Activated T-helper 1 cell treated with anti-CD3 and anti-CD28 coated beads, Interleukin-12 subunit alpha, Interleukin-12 subunit beta, Interleukin-2, Interleukin-4 antibody, amounts not matched to agents 30 ng/mL and 10 ng/mL and 1 ng/mL, durations not matched to agents 14 hours and 24 hours and 36 hours (primary cell): ENCODE results near the gene RGPD5. TPM values are rescaled to one million over a fixed set of nuclear protein-coding genes. Genes with fewer than 3 reads are reported as not detected.
"Not testable (repeated sequence)": the region's sequence is repeated elsewhere in the genome, so short reads cannot be mapped to it uniquely, and the experiment has no call there.

Source experiments
- DNase-seq: peaks from one replicate; pipeline ENCODE4 v3.0.0; 2021; ENCODE audit warnings: low spot score
- H3K27ac Mint-ChIP-seq: one replicate; pipeline ENCODE4 v1.8.0; 2021; ENCODE audit warnings: mild to moderate bottlenecking, mixed read lengths
- H3K27me3 Mint-ChIP-seq: one replicate; pipeline ENCODE4 v1.8.0; 2022; ENCODE audit warnings: mild to moderate bottlenecking, moderate library complexity, mixed read lengths; ENCODE audit not compliant: insufficient read depth
- H3K36me3 Mint-ChIP-seq: one replicate; pipeline ENCODE4 v1.8.0; 2021; ENCODE audit warnings: low read depth, mixed read lengths
- H3K4me1 Mint-ChIP-seq: one replicate; pipeline ENCODE4 v1.8.0; 2021; ENCODE audit warnings: low read depth, mixed read lengths
- H3K4me3 Mint-ChIP-seq: one replicate; pipeline ENCODE4 v1.8.0; 2021; ENCODE audit warnings: mild to moderate bottlenecking, moderate library complexity, mixed read lengths
- H3K9me3 Mint-ChIP-seq: one replicate; pipeline ENCODE4 v1.8.0; 2021; ENCODE audit warnings: mixed read lengths
- intact Hi-C: fragments of 100-400 bp; cut with micrococcal nuclease; formaldehyde crosslinking; loops from one replicate; pipeline ENCODE4 v1.15.1; 2024
- total RNA-seq: library from RNA; stranded (reverse); gene quantifications from 2 replicates; pipeline ENCODE4 v1.2.3, GENCODE V29; 2022

RGPD5 gene
- total RNA-seq, 1 donor from 2014 or later, result 30.2 TPM

GRCh38 chr2:109791530-109792279 is 2.4 kb upstream of the RGPD5 start:
- H3K27me3 Mint-ChIP-seq, DNase-seq, H3K4me1 Mint-ChIP-seq, H3K27ac Mint-ChIP-seq, intact Hi-C loops, H3K36me3 Mint-ChIP-seq, H3K9me3 Mint-ChIP-seq, H3K4me3 Mint-ChIP-seq: not testable (repeated sequence)

DNA sequence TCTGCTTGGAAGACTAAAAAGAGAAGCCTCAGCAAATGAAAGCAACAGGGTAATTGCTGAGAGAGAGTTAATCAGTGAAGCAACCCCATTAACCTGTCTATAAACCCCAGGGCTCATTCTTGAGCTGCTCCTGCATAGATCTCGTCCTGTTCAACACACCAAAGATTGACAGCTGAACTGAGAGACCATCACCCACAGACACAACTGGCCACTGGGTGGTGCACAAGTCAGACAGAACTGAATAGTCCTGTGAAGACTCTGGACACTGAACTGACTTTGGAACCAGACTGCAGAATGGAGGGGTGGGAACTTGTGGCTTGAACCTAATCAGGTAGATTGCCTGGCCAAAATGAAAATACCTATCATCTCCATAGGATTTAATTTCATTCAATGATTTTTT is 1.4 kb upstream of the RGPD5 start:
- H3K36me3 Mint-ChIP-seq, H3K9me3 Mint-ChIP-seq, H3K4me3 Mint-ChIP-seq, intact Hi-C loops, H3K27ac Mint-ChIP-seq, H3K4me1 Mint-ChIP-seq, DNase-seq, H3K27me3 Mint-ChIP-seq: not testable (repeated sequence)

DNA sequence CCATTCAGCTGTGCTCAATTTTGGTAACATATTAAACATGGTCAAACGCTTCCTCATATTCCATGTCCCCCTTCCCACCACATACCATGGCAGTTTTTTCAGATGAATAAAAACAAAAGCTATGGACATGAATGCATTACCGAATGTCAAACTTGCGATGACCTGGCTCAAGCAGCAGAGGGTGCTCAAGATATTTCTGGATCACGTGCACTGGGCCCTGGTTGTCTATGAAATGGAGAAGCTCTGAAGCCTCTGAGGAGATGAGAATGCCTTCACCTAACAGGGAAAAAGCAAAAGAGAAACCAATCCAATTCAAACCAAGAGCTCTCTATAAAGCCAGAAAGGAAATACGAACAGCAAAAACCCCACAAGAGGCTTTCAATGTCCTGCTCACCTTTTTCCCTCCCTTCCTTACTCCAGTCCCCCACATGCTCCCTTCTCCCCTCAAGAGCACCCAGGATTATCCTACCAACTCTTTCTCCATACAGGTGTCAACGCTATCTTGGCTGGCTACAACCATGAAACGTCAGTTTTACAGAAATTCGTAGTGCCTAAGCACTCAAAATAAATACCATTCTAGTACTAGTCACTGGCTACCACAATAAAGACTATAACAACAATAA is 77.1 kb downstream of the RGPD5 start:
- H3K9me3 Mint-ChIP-seq, H3K27me3 Mint-ChIP-seq, DNase-seq, intact Hi-C loops, H3K36me3 Mint-ChIP-seq, H3K4me3 Mint-ChIP-seq, H3K27ac Mint-ChIP-seq, H3K4me1 Mint-ChIP-seq: not testable (repeated sequence)

DNA sequence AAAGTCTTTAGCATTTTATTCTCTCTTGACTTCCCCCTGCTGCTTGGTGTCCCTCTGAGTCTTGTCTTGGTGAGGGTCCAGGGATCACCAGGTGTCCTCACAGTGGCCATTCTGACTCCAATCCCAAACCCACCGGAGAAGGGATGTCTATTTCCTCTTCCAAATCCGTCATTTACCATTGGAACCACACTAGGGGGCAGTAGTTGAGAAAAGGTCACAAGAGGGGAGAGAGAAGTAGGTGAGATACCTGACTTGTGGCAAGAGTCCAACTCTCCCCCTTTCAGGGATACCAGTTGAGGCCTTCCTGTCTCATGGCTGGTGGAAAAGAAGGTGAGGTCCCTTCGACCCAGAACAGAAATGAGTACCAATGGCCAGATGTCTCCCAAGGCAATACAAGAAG is 82.5 kb downstream of the RGPD5 start:
- intact Hi-C loops, H3K4me3 Mint-ChIP-seq, H3K27ac Mint-ChIP-seq, H3K36me3 Mint-ChIP-seq, H3K4me1 Mint-ChIP-seq, H3K27me3 Mint-ChIP-seq, H3K9me3 Mint-ChIP-seq, DNase-seq: not testable (repeated sequence)

DNA sequence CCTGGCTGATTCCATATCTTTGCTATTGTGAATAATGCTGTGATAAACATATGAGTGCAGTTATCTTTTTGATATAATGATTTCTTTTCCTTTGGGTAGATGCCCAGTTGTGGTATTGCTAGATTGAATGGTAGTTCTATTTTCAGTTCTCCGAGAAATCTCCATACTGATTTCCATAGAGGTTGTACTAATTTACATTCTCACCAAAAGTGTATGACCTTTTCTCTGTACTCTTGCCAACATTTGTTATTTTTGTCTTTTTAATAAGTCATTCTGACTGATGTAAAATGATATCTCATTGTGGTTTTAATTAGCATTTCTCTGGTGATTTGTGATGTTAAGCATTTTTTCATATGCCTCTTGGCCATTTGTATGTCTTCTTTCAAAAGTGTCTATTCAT is 88.0 kb downstream of the RGPD5 start:
- H3K27me3 Mint-ChIP-seq, H3K9me3 Mint-ChIP-seq, H3K36me3 Mint-ChIP-seq, H3K4me1 Mint-ChIP-seq, intact Hi-C loops, H3K4me3 Mint-ChIP-seq, DNase-seq, H3K27ac Mint-ChIP-seq: not testable (repeated sequence)

DNA sequence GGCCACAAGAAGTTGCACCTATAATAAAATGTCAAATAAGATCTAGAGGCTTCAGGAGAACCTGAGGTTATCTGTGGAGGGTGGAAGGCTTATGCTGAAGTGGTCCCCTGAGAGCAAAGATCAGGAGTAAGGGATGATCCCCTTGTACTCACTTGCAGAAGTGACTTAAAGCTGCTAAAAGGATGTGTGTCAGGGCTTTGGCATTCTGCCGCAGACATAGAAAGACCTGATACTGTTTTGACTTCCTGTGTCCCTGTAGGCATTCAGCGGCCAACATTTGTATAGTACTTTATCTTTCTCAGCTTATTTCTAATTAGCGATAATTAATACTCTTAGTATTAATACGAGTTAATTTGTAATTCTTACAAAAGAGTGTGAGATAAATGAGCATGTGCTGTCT is 94.3 kb downstream of the RGPD5 start:
- H3K4me3 Mint-ChIP-seq, H3K27ac Mint-ChIP-seq, H3K36me3 Mint-ChIP-seq, H3K4me1 Mint-ChIP-seq, DNase-seq, H3K27me3 Mint-ChIP-seq, intact Hi-C loops, H3K9me3 Mint-ChIP-seq: not testable (repeated sequence)

DNA sequence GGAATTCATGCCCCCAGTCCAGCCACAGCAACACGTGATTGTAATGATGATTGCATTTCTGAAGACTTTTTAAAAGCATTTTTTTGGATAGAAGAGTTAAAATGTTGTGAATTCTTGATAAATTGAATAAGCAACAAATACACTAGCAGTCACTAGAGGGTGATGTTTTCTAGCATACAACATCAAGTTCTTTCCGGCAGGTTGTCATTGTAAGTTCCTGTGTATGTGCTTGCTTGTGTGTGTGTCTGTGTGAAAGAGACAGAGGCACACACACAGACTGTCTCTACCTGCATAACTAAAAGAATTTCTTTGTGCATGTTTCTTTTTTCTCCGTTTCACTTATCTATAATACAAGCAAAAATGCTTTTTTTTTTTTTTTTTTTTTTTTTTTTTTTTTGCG is 95.8 kb downstream of the RGPD5 start:
- H3K4me3 Mint-ChIP-seq, H3K27me3 Mint-ChIP-seq, intact Hi-C loops, H3K27ac Mint-ChIP-seq, H3K4me1 Mint-ChIP-seq, H3K36me3 Mint-ChIP-seq, DNase-seq, H3K9me3 Mint-ChIP-seq: not testable (repeated sequence)

DNA sequence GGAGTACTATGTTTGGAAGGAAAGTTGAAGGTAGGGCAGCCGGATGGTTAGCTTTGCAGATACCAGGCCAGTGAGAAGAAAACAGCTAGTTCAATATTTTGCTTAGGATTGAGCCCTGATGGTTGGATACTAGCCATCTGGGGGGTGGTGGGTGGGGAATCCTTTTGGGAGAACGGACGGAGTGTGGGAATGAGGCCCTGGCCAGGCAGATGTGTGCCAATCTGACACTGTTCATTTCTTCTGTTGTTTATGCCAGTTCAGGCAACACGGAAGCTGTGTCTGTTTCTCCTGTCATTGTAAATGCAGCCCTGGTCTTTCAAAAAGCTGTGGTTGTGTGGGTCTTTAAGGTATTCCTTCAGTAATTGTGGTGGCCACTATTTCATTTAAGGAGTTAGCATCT is 96.9 kb downstream of the RGPD5 start:
- DNase-seq, H3K27ac Mint-ChIP-seq, H3K4me1 Mint-ChIP-seq, intact Hi-C loops, H3K4me3 Mint-ChIP-seq, H3K36me3 Mint-ChIP-seq, H3K27me3 Mint-ChIP-seq, H3K9me3 Mint-ChIP-seq: not testable (repeated sequence)

DNA sequence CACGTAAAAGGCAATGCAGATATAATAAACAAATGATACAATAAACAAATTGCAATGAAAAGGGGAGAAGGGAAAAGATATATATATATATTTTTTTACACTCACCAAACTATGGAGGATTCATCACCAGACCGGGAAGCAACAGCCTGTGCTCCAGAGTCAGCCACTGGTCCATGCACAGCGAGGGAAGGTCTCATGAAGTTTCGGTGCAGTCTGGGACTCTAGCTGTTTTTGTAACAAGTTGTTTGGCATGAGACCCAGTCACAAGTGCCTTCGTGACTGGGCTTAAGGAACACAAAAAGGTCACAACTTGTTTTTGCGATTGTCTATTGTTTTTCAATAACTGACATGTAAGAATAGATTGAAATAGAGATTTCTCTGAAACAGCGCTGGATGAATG is 99.6 kb downstream of the RGPD5 start:
- not testable (repeated sequence) for H3K4me3 Mint-ChIP-seq, DNase-seq

DNA sequence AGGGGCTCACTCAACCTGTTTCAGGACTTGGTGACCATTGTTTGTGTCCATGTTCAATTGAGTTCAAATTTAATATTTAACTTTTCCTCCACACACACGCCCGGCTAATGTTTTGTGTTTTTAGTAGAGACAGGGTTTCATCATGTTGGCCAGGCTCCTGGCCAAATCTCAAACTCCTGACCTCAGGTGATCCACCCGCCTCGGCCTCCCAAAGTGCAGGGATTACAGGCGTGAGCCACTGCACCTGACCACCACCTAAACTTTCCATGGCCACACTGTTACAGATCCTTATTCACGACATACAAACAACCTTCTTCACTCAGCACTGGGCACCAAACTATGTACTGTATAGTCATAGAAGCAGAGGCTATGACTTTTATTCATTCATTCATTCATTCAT is 100.0 kb downstream of the RGPD5 start:
- H3K36me3 Mint-ChIP-seq, intact Hi-C loops, H3K4me3 Mint-ChIP-seq, H3K9me3 Mint-ChIP-seq, DNase-seq, H3K27ac Mint-ChIP-seq, H3K4me1 Mint-ChIP-seq, H3K27me3 Mint-ChIP-seq: not testable (repeated sequence)

More for the DNA sequence above, 99.6 kb downstream of the RGPD5 start:
- H3K4me1 Mint-ChIP-seq, intact Hi-C loops, H3K36me3 Mint-ChIP-seq, H3K27ac Mint-ChIP-seq, H3K27me3 Mint-ChIP-seq, H3K9me3 Mint-ChIP-seq: not testable (repeated sequence)

DNA sequence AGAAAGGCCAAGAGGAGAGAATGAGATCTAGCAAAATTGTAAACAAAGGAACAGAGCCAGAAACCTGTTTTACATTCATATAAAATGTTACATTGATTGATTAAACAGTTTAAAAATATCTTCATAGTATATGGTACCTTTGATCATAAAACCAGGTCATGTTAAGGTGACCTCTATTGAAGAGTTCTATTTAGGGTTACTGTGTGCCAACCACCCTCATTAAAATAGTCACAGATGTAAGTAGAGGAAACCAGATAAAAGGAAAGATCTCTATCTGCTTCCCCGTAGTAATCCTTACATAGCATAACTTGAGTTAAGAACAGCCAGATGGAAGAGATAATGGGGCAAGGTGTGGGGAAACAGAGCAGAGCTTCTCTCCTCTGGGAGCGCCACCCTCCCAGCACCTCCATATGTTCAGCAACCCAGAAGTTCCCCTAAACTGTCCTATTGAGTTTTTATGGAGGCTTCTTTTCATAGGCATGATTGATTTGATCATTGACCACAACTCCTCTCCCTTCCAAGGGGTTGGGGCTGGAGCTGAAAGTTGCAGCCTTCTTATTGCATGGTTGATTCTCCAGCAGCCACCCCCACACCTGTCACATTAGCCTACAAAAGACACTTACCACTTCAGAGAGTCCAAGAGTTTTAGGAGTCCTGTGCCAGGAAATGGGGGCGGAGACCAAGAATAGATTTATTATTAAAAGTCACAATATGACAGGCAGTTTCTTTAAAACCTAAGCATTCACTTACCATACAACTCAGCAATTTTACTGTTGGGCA is 101.2 kb downstream of the RGPD5 start:
- H3K27me3 Mint-ChIP-seq, DNase-seq, H3K36me3 Mint-ChIP-seq, H3K9me3 Mint-ChIP-seq, intact Hi-C loops, H3K4me1 Mint-ChIP-seq, H3K4me3 Mint-ChIP-seq, H3K27ac Mint-ChIP-seq: not testable (repeated sequence)

DNA sequence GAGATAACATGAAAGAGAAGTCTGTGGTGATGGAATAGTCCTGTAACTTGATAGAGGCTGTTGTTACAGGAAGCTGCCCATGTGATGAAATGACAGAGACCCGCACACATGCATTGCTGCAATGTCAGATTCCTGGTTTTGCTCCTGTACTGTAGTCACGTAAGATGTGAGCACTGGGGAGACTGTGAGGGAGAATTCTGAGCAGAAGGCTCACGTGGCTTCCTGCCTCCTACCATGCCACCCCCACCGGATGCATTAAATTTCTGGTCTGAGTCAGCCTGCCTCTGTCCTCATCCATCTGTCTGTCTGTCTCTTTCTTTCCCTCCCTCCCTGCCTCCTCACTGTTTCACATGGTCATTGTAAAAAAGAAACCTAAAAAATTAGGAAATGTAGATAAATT is 102.1 kb downstream of the RGPD5 start:
- DNase-seq, H3K27ac Mint-ChIP-seq, H3K4me1 Mint-ChIP-seq, H3K36me3 Mint-ChIP-seq, H3K27me3 Mint-ChIP-seq, H3K4me3 Mint-ChIP-seq, intact Hi-C loops, H3K9me3 Mint-ChIP-seq: not testable (repeated sequence)

DNA sequence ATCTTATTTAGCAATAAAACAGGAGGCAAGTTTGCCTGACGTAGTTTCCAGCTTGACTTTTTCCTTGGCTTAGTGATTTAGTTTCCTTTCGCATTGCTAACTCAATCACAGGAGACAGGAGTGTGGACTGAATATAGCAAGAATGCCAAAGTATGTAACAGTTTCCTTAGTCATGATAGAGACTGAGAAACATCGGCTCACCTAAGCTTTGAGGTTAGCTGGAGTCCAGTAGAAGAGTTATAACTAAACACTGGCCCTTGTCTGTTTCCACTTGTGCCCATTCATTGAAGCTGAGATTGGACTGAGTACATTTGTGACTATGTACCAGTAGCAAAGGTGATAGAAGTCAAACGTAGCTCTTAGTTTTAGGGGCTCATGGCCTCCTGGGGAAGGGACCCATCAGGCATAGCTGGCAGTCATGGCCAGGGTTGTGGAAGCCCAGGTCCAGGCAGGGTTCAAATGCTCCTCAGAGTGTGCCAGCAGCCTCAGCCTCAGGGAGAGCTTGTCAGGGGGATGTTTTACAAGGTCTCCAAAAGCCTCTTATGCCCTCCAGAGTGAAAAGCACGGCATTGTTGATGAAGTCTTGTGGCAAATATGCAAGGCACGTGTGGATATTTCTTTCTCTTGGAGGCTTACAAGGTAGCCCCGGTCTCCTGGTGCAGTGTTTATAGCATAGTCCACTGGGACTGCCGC is 103.8 kb downstream of the RGPD5 start:
- H3K4me3 Mint-ChIP-seq, DNase-seq, intact Hi-C loops, H3K36me3 Mint-ChIP-seq, H3K4me1 Mint-ChIP-seq, H3K9me3 Mint-ChIP-seq, H3K27me3 Mint-ChIP-seq, H3K27ac Mint-ChIP-seq: not testable (repeated sequence)
